HEK293T (cell line): ENCODE results near the gene BAHCC1.

Experiments
- ARNT ChIP-seq: fragments of 450-650 bp; IDR thresholded peaks from 2 replicates; pipeline ENCODE4 v1.6.1; 2017; ENCODE audit warnings: mild to moderate bottlenecking
- BHLHE40 ChIP-seq: fragments of 450-650 bp; IDR thresholded peaks from 2 replicates; pipeline ENCODE4 v1.6.1; 2016; ENCODE audit warnings: mild to moderate bottlenecking, moderate library complexity, borderline replicate concordance
- ELF4 ChIP-seq: fragments of 450-650 bp; IDR thresholded peaks from 2 replicates; pipeline ENCODE4 v1.6.1; 2017; ENCODE audit warnings: antibody characterized with exemption
- FOXA1 ChIP-seq: fragments of 450-650 bp; IDR thresholded peaks from 2 replicates; pipeline ENCODE4 v1.6.1; 2016; ENCODE audit warnings: mild to moderate bottlenecking
- FOXK2 ChIP-seq: fragments of 450-650 bp; IDR thresholded peaks from 2 replicates; pipeline ENCODE4 v1.6.1; 2016; ENCODE audit warnings: mild to moderate bottlenecking
- FOXM1 ChIP-seq: fragments of 450-650 bp; IDR thresholded peaks from 2 replicates; pipeline ENCODE4 v1.6.1; 2017; ENCODE audit warnings: mild to moderate bottlenecking, borderline replicate concordance
- HDGF ChIP-seq: fragments of 450-650 bp; IDR thresholded peaks from 2 replicates; pipeline ENCODE4 v1.6.1; 2017; ENCODE audit warnings: antibody characterized with exemption, borderline replicate concordance
- L3MBTL2 ChIP-seq: fragments of 450-650 bp; conservative IDR thresholded peaks from 2 replicates; pipeline ENCODE4 v1.6.1; 2016; ENCODE audit warnings: mild to moderate bottlenecking
- NFRKB ChIP-seq: fragments of 450-650 bp; IDR thresholded peaks from 2 replicates; pipeline ENCODE4 v1.6.1; 2016; ENCODE audit warnings: mild to moderate bottlenecking, moderate library complexity
- PKNOX1 ChIP-seq: fragments of 450-650 bp; IDR thresholded peaks from 2 replicates; pipeline ENCODE4 v1.6.1; 2016
- SP1 ChIP-seq: fragments of 450-650 bp; IDR thresholded peaks from 2 replicates; pipeline ENCODE4 v1.6.1; 2017
- SUZ12 ChIP-seq: fragments of 450-650 bp; IDR thresholded peaks from 2 replicates; pipeline ENCODE4 v1.6.1; 2016; ENCODE audit warnings: mild to moderate bottlenecking
- ZNF384 ChIP-seq: fragments of 450-650 bp; IDR thresholded peaks from 2 replicates; pipeline ENCODE4 v1.6.1; 2016

- TF ChIP-seq SP1 = no peak
- no peak for TF ChIP-seq ZNF384
- TF ChIP-seq BHLHE40 = no peak
- no peak for TF ChIP-seq ARNT
- TF ChIP-seq FOXM1 = no peak
- TF ChIP-seq L3MBTL2 = no peak
- no peak for TF ChIP-seq NFRKB
- TF ChIP-seq PKNOX1 = no peak
- TF ChIP-seq FOXK2 = no peak
- TF ChIP-seq ELF4 = no peak
- TF ChIP-seq SUZ12 = no peak
- TF ChIP-seq HDGF = no peak
- TF ChIP-seq FOXA1 = no peak
These were observed 16.2 kb upstream of the BAHCC1 start for GRCh38 chr17:81378941-81379511.
